Measurements from ENCODE around the gene TBCD.

Gene TBCD

DNA sequence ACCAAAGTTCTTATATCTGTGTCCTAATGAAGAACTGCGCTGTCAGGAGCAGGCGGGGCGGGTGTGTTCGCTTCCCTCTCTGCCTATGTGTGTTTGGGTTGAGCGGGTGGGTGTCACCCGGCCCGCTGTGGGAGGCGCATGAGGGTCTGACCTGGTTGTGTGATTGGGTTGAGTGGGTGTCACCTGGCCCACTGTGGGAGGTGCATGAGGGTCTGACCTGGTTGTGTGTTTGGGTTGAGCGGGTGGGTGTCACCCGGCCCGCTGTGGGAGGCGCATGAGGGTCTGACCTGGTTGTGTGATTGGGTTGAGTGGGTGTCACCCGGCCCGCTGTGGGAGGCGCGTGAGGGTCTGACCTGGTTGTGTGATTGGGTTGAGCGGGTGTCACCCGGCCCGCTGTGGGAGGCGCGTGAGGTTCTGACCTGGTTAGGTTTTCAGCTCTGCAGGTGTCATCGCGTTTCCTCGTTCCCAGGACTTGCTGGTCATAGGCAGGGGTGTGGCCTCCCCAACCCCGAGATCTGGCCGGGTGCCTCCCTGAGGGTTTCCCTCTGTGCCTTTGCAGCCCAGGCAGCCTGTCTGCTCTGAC, 157.5 kb downstream of the TBCD start:
- no peak for FAIRE-seq

DNA sequence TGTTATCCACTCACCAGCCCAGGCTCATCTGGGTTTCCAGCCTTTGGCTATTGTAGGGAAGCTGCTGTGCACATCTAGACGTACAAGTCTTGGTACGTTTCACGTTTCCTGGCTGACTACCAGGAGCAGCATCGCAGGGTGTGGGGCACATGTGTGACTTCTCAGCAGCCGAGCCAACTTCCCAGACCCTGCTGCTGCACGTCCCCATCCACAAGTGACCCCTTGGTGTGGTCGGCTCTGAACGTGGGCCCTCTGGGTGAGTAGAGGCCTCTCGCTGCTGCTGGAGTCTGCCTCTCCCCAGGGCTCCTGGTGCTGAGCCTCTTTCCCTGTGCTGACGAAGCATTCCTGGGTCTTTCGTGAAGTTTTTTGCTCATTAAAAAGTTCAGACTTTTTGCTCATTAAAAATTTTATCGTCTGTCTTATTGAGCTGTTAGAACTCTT, 158.2 kb downstream of the TBCD start:
- no peak for FAIRE-seq

- no peak for FAIRE-seq
Observed at GRCh38 chr17:82910770-82911169, 158.9 kb downstream of the TBCD start.

GRCh38 chr17:82911822-82912221, 160.0 kb downstream of the TBCD start:
- FAIRE-seq: no peak

GRCh38 chr17:82912484-82913089, 160.7 kb downstream of the TBCD start:
- FAIRE-seq: no peak

DNA sequence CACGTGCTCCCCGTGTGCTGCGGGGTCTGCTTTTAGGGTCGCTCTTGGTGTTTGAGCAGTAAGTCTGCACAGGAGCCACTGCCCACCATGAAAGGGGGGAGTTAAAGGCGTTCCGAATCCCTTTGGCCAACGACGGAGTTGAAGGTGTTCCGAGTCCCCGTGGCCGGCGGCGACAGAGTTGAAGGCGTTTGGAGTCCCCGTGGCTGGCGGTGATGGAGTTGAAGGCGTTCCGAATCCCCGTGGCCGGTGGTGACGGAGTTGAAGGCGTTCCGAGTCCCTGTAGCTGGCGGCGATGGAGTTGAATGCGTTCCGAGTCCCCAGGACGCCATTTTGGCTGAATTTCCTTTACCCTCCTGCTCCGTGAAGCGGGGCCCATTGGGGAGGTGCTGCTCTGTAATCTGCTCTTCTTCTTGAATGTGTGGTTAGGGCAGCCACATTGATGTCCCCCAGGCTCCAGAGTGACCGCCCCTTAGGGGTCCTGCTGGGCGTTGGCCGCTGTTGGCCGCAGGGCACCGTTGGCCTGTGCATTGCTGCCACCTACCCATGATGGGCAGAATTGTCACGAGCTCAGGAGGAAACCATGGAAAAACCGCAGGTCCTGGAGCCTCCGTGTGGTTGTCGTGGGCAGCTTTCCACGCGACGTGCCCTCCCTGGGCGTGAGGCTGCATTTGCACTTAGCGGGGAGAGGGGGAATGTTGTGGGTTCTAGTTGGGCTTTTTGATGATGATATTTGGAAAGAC, 161.6 kb downstream of the TBCD start:
- FAIRE-seq: no peak

DNA sequence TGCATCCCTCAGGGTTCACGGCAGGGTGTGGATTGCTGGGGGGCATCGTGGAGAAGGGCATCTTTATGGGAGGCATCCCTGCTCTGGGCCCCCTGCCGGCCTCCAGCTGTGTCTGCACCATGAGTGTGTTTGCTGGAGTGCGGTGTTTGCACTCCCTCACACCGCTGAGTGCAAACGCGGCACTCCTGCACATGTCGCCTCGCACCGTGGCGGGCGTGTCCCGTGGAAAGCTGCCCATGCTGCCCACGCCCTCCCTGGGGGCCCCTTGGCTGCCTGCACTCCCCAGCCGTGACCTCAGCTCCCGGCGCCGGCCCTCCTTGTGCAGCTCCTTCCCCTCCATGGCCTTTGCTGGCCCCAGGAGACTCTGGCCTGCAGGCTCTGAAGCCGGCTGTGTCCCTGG, 162.5 kb downstream of the TBCD start:
- FAIRE-seq: no peak

DNA sequence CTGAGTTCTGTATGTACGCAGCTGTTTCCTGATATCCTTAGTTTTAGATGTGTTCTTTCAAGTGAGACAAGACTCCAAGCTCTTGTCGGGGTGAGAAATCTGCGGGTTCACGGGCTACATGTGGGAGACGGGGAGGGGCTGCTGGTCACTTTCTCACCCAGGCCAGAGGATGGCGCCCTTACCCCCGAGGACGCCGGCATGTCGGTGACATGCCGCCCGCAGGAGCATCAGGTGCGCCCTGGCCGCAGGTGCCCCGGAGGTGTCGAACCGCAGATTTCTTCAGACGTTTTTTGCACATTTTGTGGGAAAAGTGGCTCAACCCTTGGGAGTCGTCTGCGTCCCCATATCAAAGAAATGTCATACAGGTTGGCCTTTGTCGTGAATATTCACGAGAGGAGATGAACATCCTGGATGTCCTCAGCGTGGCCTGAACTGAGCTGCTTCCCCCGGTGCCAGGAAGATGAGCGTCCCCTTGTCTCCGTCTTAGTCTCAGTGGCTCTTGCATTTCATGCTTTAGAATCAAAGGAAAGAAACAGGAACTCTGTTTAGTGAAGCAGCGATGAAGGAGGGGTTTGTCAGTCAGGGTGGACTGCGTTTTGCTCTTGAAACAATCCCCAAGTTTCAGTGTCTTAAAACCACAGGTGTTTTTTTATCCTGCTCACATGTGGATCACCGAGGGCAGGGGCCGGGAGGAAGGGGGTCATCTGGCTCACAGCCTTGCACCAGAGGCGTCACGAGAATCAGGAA, 163.3 kb downstream of the TBCD start:
- no peak for FAIRE-seq

- no peak for FAIRE-seq
Observed at GRCh38 chr17:82915757-82916027, 163.8 kb downstream of the TBCD start.

GRCh38 chr17:82917699-82918345, 166.0 kb downstream of the TBCD start:
- no peak for FAIRE-seq

DNA sequence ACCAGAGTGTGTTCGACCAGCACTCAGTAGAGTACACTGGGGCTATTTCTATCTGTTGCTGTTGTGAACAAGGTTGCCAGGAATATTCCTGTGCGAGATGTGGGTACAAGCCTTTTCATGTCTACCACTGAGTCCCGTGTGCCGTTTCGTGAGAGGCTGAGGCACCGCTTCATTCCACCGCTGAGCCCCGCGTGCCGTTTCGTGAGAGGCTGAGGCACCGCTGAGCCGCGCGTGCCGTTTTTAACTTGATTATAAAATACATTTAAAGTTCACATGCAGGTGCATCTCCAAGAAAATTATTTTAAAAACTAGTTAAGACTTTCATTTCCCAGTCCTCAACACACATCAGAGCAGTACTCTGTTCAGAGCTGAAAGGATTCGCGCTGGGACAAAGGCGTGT, 166.6 kb downstream of the TBCD start:
- no peak for FAIRE-seq

DNA sequence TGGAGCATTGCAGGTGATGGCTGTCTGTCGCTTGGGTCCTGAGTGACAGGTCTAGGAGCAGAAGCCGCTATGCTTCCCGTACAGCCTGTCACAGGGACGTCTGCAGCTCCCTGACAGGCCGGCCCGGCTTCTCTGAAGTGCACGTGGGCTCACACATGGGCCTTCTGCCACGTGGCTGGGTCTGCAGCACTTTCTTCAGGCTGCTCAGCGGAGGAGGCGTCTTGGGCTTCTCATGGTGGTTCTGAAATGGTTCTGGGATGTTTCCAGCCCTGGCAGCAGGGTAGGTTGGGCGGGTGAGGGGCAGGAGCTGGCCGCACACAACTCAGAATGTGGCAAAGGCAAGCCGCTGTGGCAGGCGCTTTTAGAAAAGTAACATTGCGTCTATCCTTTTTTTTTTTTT, 168.3 kb downstream of the TBCD start:
- FAIRE-seq: no peak

DNA sequence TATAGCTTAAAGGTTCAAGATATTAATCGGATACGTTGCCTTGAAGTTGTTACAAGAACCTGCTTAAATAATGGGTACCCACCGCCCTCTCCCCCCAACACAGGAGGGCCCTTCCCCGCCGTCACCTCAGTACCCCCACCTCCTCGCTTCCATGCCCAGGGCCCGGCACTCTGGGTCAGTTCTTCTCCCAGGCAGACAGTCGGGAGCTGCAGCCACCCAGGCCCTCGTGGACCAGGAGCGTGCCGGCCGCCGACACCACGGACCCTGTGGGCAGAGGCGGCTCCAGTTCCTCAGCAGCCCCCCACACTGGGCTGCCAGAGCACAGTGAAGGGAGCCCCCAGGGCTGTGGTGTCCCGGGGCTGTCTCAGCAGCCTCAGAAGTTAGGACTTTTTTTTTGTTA, 168.8 kb downstream of the TBCD start:
- FAIRE-seq: no peak

DNA sequence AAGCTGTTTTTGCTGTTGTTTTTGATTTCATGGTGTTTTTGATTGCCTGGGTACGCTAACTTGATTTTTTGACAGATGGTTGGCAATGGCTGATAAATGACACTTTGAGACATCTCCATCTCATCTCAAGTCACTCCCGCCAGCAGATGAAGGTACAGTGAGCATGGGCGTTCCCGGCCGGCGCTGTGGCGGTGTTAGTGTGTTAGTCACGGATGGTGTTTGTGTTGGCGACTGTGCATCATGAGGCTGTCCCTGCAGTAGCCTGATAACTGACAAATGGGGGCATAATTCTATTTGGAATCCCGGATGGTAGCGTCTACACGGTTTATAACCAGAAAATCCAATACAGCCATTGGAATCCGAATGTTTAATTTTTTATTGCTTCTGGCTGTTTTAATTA, 169.6 kb downstream of the TBCD start:
- no peak for FAIRE-seq

DNA sequence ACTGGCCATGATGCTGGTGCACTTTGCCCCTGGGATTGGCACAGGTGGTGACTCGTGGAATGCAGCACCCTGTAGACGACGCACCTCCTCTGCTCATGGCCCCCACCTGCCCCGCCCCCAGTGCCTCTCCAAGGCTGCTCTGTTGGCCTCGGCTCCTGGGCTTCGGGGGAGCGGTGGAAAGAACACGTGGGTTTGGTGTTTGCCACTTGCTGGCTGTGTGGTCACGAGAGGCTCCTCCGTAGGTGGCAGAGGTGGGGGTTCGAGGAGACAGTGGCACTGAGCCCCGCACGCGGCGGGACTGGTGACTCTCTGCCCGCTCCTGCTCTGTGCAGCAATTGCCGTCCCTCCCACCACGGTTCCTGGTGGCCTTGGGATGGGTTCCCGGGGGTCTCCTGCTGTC, 170.8 kb downstream of the TBCD start:
- no peak for FAIRE-seq

GRCh38 chr17:82923366-82924113, 171.7 kb downstream of the TBCD start:
- FAIRE-seq: no peak

DNA sequence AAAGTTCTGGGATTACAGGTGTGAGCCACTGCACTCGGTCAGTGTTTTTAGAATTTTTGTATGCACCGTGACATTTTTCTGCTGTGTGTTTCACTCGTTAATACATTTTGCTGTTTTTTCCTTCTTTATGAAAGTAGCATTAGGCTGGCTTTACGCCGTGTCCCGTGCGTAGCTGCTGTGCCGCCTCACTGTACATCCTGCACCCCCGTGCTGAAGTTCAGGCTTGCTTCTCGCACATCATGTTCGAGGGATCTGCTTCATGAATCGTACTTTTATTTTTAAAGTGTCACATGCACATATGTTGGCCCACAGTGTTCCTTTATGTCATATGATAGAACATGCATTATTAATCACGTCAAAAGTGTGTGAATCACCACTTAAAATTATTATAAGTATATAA, 172.3 kb downstream of the TBCD start:
- no peak for FAIRE-seq

DNA sequence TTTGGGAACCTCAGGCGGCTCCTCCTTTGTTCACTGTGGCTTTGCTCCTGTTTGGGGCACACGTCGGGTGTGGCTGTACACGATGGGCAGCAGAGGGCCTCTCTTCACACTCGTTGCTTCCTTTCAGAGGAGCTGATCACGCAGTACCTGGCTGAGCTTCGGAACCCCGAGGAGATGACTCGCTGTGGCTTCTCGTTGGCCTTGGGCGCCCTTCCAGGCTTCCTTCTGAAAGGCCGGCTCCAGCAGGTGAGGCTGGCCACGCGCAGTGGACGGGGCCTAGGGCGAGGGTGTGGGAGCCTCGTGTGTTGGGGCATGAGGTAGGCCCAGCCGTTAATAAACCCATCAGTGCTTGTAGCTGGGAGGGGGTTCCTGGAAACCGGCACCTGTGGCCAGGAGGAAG, 172.9 kb downstream of the TBCD start:
- no peak for FAIRE-seq

- no peak for FAIRE-seq
Observed at GRCh38 chr17:82925336-82925735, 173.5 kb downstream of the TBCD start.

GRCh38 chr17:82926081-82926480, 174.2 kb downstream of the TBCD start:
- FAIRE-seq: no peak

DNA sequence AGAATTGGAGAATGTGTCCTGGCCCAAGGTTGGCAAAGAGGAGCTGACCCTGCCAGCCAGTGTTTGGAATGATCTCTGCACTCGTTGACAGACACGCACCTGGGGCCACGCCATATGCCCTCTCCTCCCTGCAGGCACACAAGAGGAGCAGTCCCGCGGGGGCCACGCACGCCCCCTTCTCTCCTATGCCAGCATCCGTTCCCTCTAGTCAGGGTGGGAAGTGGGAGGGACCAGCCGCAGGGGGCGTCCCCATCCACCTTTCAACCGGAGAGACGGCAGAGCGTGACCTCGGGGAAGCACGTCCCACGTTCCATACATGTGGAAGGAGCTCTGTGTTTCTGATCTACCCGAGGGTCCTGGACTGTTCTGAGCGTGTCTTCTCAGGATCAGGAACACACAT, 174.9 kb downstream of the TBCD start:
- FAIRE-seq: no peak

DNA sequence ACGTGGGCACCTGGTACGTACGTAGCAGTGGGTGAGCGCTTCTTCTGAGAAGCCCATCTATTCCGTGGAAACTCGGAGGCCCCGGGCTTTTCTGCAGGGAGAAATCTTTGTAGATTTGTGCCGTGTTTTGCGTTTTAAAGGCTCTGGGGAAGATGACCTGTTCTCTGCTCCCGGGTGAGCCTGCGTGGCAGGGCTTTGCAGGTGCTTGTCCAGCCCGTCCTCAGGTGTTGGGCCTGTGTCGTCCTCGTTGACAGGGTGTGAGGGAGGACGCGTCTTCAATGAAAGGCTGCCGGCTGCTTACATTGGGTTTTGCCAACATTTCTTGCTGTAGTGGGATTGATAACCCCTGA, 175.4 kb downstream of the TBCD start:
- no peak for FAIRE-seq

All from islet of Langerhans (tissue), 1 donor.